HG02610 (cell line): ENCODE measurements around the gene FADS3.

Source experiments
- ATAC-seq: cut with Tn5 transposase; IDR thresholded peaks from one replicate; pipeline ENCODE4 v1.9.1; 2021; ENCODE audit warnings: mild to moderate bottlenecking, moderate library complexity; ENCODE audit not compliant: unreplicated experiment

FADS3 gene

DNA sequence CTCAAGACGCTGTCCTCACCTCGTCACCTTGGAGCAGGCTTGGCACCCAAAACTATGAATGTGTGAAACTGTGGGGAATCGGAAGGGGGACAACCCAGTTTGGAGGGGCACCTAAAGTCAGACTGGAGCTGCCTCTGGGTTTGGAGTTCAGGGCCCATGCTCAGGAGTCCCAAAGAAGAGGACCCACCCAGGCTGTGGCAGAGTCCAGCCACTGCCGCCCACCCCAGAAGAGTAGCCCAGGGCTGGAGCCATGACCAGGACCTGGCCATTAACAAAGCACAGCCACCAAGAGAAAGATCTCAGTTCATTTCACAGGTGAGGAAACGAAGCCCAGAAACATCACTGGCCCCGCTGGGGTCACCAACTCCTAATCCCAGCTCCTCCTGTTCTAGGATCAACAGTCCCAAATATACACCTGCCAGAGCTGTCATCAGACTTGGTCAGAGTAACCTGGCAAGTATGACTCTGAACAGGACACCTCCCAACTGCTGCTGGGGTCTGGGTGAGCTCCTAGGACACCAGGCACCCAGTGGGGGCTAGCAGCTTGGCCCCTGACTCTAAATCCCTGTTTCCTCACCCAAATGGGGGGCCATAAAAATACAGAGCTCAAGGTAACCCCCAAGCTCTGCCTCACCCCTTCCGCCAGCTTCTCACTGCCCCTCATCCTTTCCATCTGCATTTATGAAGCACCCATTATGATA lies 23.3 kb upstream of the FADS3 start:
- ATAC-seq, result no peak

DNA sequence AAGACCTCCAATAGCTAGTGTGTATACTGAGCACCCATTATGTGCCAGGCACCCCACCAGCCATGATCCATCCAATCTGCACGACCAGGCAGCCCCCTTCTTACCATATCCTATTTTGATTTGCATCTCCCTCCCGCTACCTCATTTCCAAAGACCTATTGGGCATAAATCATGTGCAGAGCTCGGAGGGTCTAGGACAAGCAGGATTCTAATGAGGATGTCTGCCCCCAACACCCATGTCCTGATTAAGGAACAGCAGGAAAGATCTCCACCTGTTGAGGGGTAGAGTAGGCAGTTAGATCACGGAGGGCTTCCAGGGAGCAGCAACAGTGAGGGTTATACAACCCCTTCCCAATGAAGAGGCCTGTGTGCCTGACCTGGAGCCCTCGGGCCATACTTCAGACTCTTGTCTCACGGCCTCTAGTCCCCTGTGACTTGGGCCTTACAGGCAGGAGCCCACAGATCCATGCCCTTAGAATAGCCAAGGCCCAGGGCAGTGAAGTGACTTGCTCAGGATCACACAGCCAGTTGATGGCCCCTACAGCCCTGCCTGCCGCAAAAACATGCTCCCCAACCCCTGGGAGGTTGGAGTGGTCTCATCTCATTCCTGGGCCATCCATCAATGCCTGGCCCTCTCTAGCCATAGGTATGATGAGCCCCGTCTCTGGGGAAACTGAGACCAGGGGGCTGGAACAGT lies 22.5 kb upstream of the FADS3 start:
- ATAC-seq, result no peak

DNA sequence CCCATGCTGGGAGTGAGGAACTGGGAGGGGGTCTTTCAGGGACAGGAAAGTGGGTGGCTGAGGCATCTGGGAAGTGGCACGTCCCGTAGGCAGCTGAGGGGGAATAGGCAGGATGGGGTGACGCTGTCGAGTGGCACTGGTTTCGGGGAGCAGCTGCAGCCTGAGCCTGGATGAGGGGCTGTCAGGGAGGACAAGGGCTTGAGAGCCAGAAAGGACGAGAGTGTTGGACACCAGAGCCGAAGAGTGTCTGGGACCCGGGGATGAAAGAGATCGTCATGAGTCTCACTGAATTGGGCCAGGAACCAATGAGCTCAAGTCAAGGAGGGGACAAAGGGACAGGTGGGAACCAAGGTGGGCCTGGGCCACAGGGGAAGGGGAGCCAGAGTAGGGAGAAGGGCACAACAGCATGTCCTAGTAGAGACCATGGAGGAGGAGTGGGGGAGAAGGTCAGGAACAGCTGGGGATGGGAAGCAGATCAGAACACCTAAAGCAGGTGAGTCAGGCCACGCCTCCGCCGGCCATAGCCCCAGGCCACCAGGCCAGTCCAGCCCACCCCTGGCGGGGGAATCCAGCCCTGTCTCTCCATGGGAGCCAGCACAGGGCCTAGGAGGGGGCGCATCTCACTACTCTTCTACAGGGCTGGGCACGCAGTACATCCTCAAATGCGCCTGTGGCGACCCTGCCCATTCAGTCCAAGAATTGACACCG lies 21.8 kb upstream of the FADS3 start:
- no peak for ATAC-seq

DNA sequence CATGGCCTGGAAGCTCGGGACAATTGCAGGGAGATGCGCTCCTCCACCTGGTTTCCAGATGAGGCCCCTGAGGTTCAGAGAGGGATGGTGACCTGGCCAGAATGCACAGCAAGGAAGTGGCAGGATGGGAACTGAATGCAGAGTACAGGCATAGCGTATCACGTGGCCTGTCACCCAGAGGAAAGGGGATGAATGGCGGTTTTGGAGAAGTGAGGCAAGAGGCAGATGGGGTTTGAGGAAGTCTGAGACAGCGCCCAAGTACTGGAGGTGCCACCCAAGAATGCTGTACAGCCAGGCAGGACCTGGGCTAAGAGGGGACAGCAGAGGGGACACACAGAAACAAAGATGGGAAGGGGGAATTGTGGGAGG lies 21.2 kb upstream of the FADS3 start:
- ATAC-seq, result no peak

DNA sequence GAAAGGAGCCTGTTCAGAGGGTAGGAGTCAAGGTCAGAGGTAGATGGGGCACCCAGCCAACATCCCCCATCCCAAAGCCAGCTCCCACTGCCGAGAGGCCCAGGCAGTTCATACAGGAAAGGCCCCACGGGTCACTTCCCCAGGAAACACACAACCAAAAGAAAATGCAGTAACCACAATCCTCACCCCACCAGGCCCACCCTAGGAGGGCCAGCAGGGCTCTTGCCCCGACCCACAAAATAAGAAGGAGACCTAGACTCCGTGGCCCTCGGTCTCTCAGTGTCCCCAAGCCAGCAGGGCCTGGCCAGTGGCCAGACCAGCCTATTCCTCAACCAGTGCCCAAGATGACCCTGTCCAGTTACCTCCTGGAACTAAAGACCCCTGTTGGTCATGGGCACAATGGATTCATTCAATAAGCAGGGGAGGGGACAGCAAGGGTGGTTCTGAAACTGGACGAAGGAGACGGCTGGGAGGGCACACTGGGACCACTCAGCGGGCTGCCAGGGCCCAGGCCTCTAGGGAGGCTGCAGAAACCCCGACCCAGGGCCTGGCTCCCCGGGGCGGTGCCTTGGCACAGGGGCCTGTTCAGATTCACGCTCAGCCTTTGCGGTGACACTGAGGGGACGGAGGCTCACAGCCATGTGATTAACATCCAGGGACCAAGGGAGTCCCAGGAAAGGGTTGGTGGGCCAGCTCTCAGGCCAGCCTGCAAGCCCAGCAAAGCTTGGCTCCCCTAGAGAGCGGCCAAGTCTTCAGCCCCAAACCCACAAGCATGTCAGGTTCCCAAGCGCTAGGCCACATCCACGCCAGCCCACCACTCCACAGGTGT lies 20.6 kb upstream of the FADS3 start:
- ATAC-seq, result no peak

DNA sequence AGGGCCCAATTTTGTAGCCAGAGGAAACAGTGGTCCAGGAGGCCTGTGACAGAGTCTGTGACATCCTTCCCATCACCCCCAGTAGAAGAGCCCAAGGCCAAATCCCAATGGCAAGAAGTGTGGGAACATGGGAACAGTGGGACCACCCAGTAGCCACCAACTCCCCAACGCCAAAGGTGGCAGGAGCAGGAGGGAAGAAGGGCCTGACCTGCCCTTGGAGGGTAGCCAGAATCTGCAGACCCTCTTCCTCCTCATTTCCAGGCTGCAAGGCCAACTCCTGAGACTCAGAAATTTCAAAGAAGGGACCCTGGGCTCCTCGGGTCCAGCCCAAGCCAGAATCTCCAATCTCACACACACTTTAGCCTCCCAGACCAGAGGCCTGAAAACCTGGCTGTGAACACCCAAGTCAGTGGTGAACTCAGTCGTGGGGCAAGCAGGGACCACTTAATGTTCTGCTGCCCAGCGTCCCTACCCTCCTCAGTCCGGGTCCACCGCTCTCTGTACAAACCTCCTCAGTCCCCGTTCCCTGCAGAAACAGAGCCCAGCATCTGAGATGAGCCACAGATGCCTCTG lies 19.9 kb upstream of the FADS3 start:
- no peak for ATAC-seq

DNA sequence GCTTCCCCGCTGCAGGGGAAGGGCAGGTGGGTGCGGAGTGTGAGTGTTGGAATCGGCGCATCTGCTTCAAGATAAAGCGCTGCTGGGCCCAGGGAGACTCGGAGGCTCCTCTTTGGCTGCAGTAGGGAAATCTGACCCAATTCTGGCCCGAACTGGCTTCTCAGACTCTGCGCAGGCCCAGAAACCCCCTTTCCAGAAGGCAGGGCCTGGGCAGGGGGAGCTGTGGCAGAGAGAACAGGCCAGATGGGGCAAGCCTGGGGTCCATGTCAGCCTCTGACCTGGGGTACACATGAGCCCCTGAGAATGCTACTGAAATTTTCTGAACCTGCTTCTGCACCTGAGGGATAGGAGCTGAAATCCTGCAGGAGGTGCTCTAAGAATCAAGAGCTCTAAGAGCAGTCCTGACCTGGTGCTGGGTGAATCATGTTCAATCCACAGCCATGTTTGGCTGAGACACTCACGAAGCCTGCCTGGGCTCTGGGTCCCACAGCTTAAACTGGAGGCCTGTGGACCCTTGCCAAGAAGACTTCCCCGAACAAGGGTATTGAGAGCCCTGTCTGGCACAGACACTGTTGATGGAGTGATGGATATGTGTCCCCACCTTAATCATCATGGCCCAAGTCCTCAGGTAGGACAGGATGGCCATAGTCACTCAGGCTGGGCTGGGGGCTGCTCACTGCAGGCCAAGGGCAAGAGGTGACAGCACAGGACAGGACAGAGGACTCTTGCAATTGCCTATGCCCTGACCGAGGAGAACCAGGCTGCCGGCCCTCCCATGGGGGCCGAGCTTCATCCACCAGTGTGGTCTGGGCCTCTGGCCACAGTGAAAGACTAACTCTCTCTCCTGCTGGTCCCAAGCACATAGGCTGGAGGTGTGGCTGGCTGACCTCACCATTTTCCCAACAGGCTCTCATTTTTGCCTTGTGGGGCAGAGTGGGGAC lies 19.1 kb upstream of the FADS3 start:
- ATAC-seq, result no peak

DNA sequence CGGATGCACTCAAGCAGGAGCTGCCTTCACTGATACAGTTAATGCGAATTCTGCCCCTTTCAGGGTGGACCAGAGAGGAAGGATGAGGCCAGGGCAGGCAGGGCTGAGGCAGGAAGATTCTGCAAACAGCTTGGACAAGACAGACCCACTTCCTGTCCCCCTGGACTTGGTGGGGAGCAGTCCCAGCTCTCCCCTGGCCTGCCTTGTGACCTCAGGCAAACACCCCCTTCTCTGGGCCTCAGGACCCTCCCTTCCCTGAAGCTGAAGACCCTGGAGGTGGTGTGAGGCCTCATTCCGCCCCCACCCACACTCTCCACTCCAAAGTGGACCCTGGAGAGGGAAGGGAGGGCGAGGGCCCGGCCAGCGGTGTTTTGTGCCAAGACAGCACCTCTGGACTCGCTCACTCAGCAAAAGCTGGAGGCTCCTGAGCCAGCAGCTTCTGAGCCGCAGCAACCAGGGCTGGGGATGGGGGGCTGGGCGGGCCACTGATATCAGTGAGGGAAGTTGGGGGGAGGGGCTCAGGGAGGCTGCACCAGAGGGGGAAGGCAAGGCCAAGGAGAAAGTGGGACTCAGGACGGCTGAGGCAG lies 17.5 kb upstream of the FADS3 start:
- no peak for ATAC-seq

DNA sequence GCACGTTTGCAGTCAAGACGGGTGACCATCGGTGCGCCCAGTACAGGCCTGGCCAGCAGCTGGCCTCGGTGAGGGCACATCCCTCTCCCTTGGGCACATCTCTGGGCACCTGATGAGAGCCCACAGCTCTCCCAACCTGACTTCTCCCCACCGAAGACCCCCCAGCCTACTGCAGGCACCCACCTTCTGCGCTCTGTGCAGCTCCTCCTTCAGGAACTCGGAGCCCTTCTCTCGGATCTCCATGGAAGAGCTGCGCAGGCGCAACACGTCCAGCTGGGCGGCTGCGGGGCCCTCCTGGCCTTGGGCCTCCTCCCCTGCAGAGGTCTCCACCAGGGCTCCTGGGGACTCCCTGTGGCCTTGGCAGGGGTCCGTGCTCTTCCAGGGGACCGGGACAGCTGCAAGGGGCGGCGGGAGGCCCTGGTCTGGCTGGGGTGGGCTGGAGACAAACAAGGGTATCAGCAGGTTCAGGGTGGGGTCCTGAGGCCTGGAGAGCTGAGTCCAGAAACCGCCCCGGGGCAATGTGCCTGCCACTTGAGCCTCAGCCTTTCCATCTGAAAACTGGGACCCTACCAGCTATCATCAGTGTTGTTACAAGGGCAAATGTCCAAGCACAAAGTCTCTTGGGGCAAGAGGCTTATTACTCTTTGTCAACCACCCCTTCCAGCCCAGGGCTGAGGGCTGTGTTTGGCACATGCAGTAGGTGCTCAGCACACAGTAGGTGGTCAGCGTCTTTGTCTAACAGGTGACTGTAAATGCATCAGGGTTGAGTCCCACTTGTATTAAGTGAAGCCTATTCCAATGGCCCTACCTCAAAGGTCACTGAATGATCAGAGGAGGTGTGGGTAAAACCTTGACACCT lies 16.8 kb upstream of the FADS3 start:
- ATAC-seq, result no peak

DNA sequence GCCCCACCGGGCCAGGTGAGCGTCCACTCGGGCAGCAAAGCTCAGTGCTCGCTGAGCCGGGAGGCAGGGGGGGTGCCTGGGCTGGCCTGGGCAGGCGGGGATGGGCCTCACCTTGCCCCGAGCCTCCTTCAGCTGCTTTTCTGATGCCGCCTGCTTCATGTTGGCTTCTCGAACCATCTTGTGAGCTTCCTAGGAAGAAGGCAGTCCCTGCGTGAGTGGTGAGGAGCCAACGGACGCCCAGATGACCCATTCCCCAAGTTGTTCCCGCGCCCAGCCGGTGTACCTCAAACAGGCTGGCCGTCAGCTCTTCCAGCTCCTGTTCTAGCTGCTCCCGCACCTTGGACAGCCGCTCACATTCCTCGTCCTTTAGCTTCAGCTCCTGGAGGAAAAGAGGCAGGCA lies 15.9 kb upstream of the FADS3 start:
- ATAC-seq, result no peak

DNA sequence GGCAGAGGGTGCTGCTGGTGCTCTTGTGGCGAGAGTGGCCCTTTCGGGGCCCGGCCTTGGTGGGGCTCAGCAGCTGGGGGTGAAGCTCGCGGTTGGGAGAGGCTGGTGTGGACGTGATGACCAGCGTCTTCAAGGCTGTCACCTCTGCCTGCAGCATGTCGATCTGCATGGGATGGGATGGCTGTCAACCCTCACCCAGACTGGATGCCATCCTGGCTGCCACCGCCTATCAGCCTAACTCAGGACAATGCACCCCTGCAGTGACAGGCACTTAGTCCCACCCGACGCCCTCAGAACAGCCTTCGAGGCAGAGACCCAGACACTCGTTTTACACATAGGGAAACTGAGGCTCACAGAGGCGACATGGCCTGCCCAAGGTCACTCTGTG lies 15.2 kb upstream of the FADS3 start:
- ATAC-seq, result no peak

DNA sequence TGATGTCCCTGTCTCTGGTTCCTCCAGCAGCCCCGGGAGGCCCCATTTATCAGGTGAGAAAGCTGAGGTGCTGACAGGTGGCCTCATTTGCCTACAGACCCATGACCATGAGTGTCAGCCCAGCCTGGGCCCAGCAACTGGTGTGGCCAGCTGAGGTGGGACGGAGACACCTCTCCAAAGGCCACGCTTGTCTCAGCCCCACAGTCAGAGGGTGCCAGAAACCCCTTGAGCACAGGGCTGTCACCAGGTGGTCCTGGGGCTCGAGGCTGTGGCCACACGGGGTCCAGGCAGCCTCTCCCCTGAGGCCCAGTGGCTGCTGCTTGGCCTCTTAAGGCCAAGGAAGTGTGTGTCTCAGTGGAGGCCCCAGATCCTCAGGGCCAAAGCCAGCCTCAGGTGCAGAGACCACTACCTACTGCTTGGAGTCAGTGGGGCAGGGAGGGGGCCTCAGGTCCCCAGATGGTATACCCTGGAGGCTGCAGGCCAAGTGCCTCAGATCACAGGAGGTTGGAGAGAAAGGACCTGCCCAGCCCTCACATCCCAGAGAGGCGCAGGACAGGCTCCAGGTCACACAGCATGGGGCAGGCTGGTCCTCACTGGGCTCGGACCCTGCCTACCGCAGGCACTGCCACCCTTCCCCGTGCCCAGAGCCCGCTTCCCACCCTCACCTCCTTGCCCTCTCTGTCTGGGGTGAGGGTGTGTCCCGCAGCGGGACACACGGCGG lies 14.6 kb upstream of the FADS3 start:
- ATAC-seq, result no peak

DNA sequence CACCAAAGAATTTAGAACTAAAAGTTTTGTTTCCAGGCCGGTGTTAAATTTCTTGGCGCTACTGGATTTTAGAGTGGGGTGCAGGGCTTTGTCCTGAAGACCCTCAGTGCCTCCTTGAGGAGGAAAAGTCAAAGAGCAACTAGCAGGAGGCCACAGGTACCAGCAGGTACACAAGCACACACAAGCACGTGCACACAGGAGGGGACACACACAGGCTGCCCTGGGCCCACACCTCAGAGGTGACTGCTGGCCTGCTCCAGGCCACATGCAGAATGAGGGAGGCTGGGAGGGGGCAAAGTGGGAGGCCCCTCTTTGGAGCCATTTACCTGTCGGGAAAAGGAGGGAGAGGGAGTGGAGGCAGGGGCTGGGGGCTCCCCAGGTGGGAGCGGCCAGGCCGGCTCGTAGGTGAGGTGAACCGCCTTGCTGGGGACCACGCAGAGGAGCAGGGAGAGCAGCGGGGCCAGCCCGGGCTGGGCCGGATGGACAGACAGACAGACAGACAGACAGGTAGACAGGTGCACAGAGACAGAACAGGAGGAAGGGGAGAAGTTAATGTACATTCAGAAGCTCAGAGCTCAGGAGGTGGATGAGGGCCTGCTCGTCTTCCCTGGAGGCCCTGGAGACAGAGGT lies 13.8 kb upstream of the FADS3 start:
- ATAC-seq, result no peak

DNA sequence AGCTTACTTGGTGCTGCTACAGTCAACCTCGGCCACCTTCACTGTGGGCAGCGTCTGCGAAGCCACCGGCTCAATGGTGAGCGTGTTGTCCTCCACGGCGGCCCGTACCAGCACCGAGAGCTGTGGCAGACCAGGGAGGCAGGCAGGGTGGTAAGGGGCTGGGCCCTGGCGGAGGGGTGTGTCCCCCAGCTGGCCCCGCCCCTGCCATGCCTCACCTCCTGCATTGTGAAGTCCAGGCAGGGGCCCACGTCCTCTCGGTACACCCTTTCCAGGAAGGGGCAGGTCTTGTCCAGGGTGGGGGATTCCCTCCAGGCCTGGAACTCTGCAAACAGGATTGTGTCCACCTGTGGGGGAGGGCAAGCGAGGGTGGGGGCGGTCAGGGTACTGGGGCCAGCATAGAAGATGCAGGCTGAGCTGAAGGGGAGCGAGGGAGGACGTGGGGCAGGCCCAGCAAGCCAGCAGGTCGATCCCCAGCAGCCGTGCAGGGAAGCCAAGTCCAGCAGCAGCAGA lies 13.2 kb upstream of the FADS3 start:
- no peak for ATAC-seq

DNA sequence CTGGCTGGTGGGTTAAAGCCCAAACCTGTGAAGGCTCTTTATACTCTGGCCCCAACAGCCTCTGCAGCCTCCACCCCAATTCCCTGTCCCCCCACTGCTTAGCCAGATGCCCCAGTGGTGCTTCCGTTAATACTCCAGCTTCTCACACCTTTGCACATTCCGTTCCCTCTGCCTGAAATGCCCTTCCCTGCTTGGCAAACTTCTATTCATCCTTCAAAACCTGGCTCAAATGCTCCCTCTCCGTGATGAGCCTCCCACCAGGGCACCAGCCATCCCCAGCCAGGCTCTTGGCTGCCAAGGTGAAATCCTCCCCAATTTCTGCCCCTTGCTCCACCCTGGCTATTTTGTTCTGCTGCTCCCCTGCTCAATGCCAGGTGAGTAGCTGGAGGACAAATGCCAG lies 12.5 kb upstream of the FADS3 start:
- no peak for ATAC-seq

DNA sequence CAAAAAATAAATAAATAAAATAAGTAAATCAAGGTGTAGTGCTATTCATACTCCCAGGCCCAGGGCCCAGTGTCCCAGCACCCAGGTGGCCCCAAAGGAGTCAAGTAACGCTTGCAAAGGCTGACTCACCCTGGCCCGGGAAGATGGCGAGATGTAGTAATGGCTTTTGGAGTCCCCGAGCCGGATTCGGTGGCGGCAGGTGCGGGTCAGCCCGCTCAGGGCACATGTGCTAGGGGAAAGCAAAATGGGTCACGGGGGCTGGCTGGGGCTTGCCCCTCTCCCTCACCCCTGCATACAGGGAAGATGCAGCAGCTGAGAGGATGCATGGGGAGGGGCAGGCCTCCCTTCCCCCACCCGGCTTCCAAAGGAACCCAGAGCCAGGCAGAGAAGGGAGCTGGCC lies 11.0 kb upstream of the FADS3 start:
- ATAC-seq, result no peak

DNA sequence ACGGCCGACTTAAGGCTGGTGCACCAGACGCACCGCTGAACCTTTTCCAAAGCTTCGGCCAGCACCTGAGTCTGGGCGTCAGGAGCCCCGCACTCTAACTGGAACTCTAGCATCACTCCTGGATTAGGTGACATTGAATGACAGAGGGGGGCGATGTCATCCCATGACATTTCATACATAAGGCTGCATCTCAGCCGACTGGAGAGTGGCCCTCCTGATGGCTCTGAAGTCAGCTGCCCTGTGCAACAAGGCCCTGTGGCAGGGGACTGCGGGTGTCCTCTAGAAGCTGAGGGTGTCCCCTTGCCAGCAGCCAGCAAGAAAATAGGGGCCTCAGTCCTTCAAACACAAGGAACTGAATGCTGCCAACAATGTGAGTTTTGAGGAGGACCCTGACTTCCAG lies 10.1 kb upstream of the FADS3 start:
- ATAC-seq, result no peak
